ENCODE results near the gene MRPL58.
A peak's percentile ranks its signal among the peaks of the same experiment; 100 is the strongest.

The MRPL58 gene

DNA sequence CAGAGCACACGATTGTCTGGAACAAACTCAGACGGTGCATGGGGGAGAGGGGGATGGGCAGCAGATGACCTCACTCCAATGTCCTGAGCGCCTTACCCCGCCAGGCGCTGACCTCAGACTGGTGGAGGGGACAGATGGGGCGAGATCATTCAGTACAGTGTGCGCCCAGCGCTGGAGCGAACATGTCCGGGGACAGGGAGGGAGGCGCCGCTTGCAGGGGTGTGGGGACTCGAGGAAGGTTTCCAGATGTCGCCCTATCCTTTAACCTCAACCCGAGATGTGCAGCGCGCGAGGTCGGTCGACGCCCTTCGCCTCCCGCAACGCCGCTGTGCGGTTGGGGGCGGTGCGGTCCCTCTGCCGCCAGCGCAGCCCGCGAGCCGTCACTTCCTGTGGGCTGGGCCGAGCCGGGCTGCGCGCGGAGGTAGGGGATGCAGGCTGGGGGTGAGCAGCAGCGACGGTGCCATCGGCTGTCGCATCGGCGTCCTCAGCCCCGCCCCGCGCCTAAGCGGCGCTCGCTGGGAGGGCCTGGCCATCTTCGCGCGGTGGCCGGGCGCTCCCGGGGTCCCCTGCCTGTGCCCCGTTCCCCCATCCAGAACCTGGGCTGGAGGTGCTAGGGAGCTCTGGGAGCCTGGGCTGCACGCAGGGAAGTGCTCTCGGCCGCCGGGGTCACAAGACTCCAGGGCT is 30.3 kb upstream of the MRPL58 start (continued):
- TF ChIP-seq ZNF792 (tag by site-specific recombination; IDR thresholded peaks at IDR 0.05), result peak; percentile 64; the same call in 1 of the 2 replicates
- TF ChIP-seq ZNF660 (tag by site-specific recombination; IDR thresholded peaks at IDR 0.05), result peak; percentile 37; the same call in 1 of the 2 replicates
- no peak for TF ChIP-seq ZNF670 (tag by site-specific recombination; IDR thresholded peaks at IDR 0.05; ENCODE audit: low read depth)
- TF ChIP-seq ZNF223 (tag by site-specific recombination; IDR thresholded peaks at IDR 0.05), result peak; percentile 91
- peak; percentile 92 for TF ChIP-seq KLF1 (tag by site-specific recombination; IDR thresholded peaks at IDR 0.05)
- TF ChIP-seq ZNF449 (tag by site-specific recombination; IDR thresholded peaks at IDR 0.05), result peak; percentile 62
- TF ChIP-seq, protein P1, sequence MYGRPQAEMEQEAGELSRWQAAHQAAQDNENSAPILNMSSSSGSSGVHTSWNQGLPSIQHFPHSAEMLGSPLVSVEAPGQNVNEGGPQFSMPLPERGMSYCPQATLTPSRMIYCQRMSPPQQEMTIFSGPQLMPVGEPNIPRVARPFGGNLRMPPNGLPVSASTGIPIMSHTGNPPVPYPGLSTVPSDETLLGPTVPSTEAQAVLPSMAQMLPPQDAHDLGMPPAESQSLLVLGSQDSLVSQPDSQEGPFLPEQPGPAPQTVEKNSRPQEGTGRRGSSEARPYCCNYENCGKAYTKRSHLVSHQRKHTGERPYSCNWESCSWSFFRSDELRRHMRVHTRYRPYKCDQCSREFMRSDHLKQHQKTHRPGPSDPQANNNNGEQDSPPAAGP (tag by site-specific recombination; IDR thresholded peaks at IDR 0.05), result peak; percentile 85
- TF ChIP-seq PRDM10 (tag by site-specific recombination; IDR thresholded peaks at IDR 0.05), result peak; percentile 83
- peak; percentile 80 for TF ChIP-seq ZBTB21 (tag by site-specific recombination; IDR thresholded peaks at IDR 0.05)
- TF ChIP-seq ZBTB44 (tag by site-specific recombination; IDR thresholded peaks at IDR 0.05), result peak; percentile 57
- 0 out of 2 replicates have a peak, but pooled peaks have one; percentile 16 for TF ChIP-seq ZXDB (tag by site-specific recombination; IDR thresholded peaks at IDR 0.05)
- TF ChIP-seq ZNF18 (tag by site-specific recombination; IDR thresholded peaks at IDR 0.05), result peak; percentile 64; the same call in 1 of the 2 replicates
- TF ChIP-seq ZBTB26 (tag by site-specific recombination; optimal IDR thresholded peaks at IDR 0.05), result peak; percentile 89
- TF ChIP-seq MZF1 (tag by site-specific recombination; IDR thresholded peaks at IDR 0.05; ENCODE audit: borderline replicate concordance), result 0 out of 2 replicates have a peak, but pooled peaks have one; percentile 19
- no peak for TF ChIP-seq ZNF292 (tag by site-specific recombination; IDR thresholded peaks at IDR 0.05; ENCODE audit: borderline replicate concordance, low read depth)
- no peak for TF ChIP-seq ZNF416 (tag by site-specific recombination; IDR thresholded peaks at IDR 0.05)
- TF ChIP-seq OVOL3 (tag by site-specific recombination; IDR thresholded peaks at IDR 0.05), result peak; percentile 50; the same call in 1 of the 2 replicates
- peak; percentile 33; the same call in 1 of the 2 replicates for TF ChIP-seq ZNF335 (tag by site-specific recombination; conservative IDR thresholded peaks at IDR 0.05)
- TF ChIP-seq ZBTB7A (tag by site-specific recombination; IDR thresholded peaks at IDR 0.05; ENCODE audit: low read depth), result peak; percentile 74; the same call in 1 of the 2 replicates
